Rectal smooth muscle tissue (tissue), 1 donor: ENCODE measurements around the gene BSDC1.
"Not testable (repeated sequence)": the region's sequence is repeated elsewhere in the genome, so short reads cannot be mapped to it uniquely, and the experiment has no call there.

Experiments
- H3K27ac ChIP-seq: one replicate; pipeline ENCODE4 v1.7.0; 2013; ENCODE audit warnings: low read depth, low read length, inconsistent platforms
- H3K27me3 ChIP-seq: one replicate; pipeline ENCODE4 v1.7.0; 2013; ENCODE audit warnings: low read length; ENCODE audit not compliant: control insufficient read depth, insufficient read depth
- H3K36me3 ChIP-seq: one replicate; pipeline ENCODE4 v1.7.0; 2013; ENCODE audit warnings: low read length; ENCODE audit not compliant: control insufficient read depth, insufficient read depth
- H3K4me1 ChIP-seq: one replicate; pipeline ENCODE4 v1.7.0; 2013; ENCODE audit warnings: low read length; ENCODE audit not compliant: control insufficient read depth, insufficient read depth
- H3K4me3 ChIP-seq: one replicate; pipeline ENCODE4 v1.7.0; 2013; ENCODE audit warnings: low read length
- H3K9ac ChIP-seq: one replicate; pipeline ENCODE4 v1.7.0; 2013; ENCODE audit warnings: low read length

BSDC1 gene, protein sequence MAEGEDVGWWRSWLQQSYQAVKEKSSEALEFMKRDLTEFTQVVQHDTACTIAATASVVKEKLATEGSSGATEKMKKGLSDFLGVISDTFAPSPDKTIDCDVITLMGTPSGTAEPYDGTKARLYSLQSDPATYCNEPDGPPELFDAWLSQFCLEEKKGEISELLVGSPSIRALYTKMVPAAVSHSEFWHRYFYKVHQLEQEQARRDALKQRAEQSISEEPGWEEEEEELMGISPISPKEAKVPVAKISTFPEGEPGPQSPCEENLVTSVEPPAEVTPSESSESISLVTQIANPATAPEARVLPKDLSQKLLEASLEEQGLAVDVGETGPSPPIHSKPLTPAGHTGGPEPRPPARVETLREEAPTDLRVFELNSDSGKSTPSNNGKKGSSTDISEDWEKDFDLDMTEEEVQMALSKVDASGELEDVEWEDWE

DNA sequence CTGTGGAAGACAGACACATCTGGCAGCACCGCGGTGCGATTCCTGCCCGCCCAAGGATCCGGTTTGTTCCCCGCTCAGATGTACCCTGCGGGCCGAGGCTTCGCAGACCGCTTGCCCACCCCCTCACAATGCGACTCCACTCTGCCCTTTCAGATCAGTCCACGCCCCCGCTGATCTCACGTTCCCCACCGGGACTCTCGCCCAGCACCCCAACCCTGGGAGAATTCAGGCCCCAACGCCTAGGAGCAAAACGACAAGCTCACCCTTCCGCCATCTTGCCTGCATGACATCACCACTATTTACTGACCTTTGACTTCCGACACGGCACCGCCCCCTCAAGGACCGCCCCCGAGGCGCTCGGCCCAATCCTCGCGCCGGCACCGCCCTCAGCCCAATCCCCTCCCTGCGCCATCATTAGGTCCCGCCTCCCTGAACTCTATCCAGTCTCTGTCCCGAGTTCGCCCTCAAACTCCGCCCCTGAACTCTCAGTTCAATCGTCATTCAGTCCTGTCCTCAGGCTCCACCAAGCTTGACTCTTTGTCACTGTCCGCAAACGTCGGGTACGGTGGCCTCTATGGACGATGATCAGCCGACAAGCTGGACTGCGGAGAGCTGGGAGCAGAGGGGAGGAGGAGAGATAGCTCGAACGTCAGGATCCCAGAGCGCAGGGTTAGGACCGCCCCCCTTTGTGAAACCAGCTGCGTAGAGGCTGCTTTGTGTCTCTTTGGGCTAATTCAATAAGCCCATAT lies at the start of gene BSDC1:
Gene BSDC1 (minus strand): TSS at position 301 of the 749 bp plus-strand sequence. CDS start 27 bp downstream, at position 274.
- Histone ChIP-seq H3K4me3 (peak within 1 kb of the TSS; percentile 95), H3K9ac (peak within 1 kb of the TSS; percentile 93), H3K27me3 (no peaks in the 10 kb centered on the region), H3K36me3 (peaks cover 19% of the 10 kb centered on the region), H3K4me1 (peaks cover 14% of the 10 kb centered on the region), H3K27ac (peak within 1 kb of the TSS; percentile 84)

DNA sequence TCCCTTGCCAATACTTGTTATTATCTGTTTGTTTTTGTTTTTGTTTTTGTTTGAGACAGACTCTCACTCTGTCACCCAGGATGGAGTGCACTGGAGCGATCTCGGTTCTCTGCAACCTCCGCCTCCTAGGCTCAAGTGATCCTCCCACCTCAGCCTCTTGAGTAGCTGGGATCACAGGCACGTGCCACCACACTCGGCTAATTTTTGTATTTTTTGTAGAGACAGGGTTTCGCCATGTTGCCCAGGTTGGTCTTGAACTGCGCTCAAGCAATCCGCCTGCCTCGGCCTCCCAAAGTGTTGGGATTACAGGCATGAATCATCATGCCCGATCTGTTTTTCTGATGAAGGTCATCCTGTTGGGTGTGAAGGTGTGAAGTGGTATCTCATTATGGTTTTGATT lies 47.2 kb upstream of the BSDC1 start:
- H3K36me3 ChIP-seq, H3K27me3 ChIP-seq, H3K4me3 ChIP-seq, H3K4me1 ChIP-seq, H3K9ac ChIP-seq, H3K27ac ChIP-seq: not testable (repeated sequence)

GRCh38 chr1:32438777-32439176 lies 44.5 kb upstream of the BSDC1 start:
- H3K27ac ChIP-seq, H3K36me3 ChIP-seq, H3K9ac ChIP-seq, H3K27me3 ChIP-seq, H3K4me1 ChIP-seq, H3K4me3 ChIP-seq: not testable (repeated sequence)

- H3K36me3 ChIP-seq = no peaks in the 10 kb centered on the region
- H3K4me3 ChIP-seq = no peak overlapping the region
- H3K27ac ChIP-seq = no peak overlapping the region
- no peaks in the 10 kb centered on the region for H3K4me1 ChIP-seq
- H3K9ac ChIP-seq = no peak overlapping the region
- H3K27me3 ChIP-seq = no peaks in the 10 kb centered on the region
Measured at GRCh38 chr1:32438136-32438535, 43.9 kb upstream of the BSDC1 start.

DNA sequence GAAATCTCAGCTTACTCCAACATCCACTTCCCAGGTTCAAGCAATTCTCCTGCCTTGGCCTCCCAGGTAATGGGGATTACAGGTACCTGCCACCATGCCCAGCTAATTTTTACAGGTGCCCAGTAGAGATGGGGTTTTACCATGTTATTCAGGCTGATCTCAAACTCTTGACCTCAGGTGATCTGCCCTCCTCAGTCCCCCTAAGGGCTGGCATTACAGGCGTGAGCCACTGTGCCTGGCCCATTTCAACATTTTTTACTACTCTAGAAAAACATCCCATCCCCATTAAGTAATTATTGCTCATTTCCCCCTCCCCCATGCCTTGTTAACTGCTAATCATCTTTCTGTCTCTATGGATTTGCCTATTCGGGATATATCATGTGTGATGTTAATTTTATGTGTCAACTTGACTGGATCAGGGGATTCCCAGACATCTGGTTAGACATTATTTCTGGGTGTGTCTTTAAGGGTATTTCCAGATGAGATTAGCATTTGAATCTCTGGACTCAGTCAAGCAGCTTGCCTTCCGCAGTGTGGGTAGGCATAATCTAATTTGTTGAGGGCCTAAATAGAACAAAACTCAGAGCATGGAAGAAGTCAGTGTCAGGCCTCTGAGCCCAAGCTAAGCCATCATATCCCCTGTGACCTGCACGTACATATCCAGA lies 37.6 kb upstream of the BSDC1 start:
- no peak overlapping the region for H3K27ac ChIP-seq
- no peaks in the 10 kb centered on the region for H3K27me3 ChIP-seq
- H3K9ac ChIP-seq = no peak overlapping the region
- no peaks in the 10 kb centered on the region for H3K4me1 ChIP-seq
- no peaks in the 10 kb centered on the region for H3K36me3 ChIP-seq
- no peak overlapping the region for H3K4me3 ChIP-seq

GRCh38 chr1:32427264-32427963 lies 33.2 kb upstream of the BSDC1 start:
- no peaks in the 10 kb centered on the region for H3K4me1 ChIP-seq
- H3K4me3 ChIP-seq = no peak overlapping the region
- H3K36me3 ChIP-seq = no peaks in the 10 kb centered on the region
- H3K27ac ChIP-seq = no peak overlapping the region
- no peak overlapping the region for H3K9ac ChIP-seq
- peaks cover 5% of the 10 kb centered on the region for H3K27me3 ChIP-seq

- Histone ChIP-seq H3K4me3 (peak overlapping the region; percentile 45), H3K4me1 (no peaks in the 10 kb centered on the region), H3K9ac (no peak overlapping the region), H3K27me3 (peaks cover 5% of the 10 kb centered on the region), H3K27ac (no peak overlapping the region), H3K36me3 (no peaks in the 10 kb centered on the region)
Measured at GRCh38 chr1:32426489-32427255, 32.4 kb upstream of the BSDC1 start.

DNA sequence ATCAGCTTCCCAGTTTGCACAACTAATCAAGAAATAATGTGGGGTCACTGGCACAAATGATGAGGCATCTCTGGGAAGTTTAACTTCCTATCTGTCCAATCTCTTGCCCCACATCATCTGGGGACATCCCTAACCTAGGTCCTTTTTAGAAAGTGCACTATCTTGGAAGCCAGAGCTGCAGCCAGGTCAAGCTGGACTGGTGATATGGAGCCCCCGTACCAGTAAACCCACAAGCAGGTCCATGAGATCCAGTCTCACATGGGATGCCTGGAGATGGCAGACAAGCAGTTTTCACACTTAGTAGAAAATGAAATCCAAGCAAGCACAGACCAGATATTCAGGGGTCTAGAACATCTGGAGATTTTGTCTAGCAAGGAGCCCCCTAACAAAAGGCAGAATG lies 27.5 kb upstream of the BSDC1 start:
- no peak overlapping the region for H3K27ac ChIP-seq
- H3K36me3 ChIP-seq = no peaks in the 10 kb centered on the region
- no peaks in the 10 kb centered on the region for H3K4me1 ChIP-seq
- peaks cover 4% of the 10 kb centered on the region for H3K27me3 ChIP-seq
- H3K4me3 ChIP-seq = no peak overlapping the region
- H3K9ac ChIP-seq = no peak overlapping the region

DNA sequence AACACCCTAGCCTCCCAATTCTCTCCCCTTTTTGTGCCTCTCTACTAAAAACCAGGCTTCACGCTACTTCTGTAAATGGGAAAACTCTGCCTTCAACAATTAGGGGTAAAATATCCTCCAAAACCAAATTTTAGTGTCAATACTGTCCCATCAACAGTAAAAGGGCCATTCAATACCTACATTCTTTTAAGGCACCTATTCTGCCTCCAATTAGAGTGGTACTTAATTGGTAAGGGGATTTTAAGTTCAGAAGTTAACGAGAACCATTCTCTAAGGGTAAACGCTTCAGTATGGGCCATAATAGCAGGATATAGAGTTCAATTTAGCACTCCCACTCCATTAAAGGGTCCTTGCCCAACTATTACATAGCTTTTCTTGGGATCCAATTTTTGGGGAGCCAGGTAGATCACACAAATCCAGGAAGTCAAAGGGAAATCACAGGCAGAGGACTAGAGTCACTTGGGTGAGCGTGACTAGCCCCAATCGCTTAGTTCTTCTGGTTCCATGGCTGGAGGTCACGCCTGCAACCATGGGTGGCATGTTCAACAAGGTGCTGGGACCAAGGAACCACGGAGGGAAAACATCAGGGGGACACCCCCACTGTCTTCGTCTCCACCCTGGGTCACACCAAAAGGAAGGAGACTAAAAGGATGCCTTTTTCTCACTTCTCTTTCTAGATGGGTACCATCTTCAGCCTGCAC lies 20.1 kb upstream of the BSDC1 start:
- Histone ChIP-seq H3K27ac (no peak overlapping the region), H3K36me3 (no peaks in the 10 kb centered on the region), H3K9ac (no peak overlapping the region), H3K4me3 (no peak overlapping the region), H3K27me3 (no peaks in the 10 kb centered on the region), H3K4me1 (no peaks in the 10 kb centered on the region)

DNA sequence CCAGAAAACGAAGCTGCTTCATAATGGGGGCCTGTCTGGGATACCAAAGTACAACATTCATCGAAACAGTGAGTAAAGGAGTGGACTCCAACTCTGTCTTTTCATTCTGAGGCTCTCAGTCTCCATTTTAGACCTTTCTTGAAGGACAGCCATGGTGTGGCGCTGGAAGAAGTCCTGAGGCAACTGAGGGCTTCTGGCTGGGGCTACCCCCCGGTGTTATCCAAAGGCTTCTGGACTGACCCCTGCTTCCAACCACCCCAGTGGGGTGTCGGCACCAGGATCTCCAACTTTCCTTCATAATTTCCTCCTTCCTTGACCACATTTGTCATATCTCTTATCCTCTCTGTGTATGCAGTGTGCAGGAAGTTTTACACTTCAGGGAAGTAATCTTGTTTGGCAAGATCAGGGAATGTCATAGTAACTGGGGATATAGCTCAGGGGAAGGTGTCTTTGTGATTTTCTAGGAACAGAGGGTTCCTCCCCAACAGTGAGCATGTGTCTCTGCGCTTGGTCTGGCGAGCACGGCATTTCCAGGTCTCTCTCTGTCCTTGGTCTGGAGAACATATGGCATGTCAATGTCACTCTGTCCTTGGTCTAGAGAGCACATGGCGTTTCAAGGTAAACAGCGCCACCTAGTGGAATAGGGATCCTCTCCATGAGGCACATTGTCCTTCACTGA lies 19.4 kb upstream of the BSDC1 start:
- Histone ChIP-seq H3K4me3 (no peak overlapping the region), H3K36me3 (no peaks in the 10 kb centered on the region), H3K4me1 (no peaks in the 10 kb centered on the region), H3K9ac (no peak overlapping the region), H3K27ac (no peak overlapping the region), H3K27me3 (no peaks in the 10 kb centered on the region)

DNA sequence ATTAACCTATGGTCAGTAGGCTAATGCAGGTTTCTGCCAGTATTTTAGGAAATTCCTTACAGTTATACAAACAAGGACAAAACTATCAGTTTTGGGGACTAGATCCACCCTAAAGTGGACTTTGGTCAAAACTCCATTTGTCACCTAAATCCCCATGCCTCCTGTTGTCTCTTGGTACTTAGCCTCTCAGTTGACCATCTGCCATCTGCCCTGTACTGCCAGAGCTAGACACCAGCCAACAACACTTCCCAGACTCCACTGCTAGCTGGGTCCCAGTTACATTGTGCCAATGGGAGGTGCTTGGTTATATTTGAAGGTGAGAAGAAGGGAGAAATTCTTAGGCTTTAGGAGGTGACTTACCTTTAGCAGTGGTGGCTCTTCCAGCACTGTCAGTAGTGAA lies 17.0 kb upstream of the BSDC1 start:
- Histone ChIP-seq H3K36me3 (no peaks in the 10 kb centered on the region), H3K9ac (no peak overlapping the region), H3K4me1 (no peaks in the 10 kb centered on the region), H3K4me3 (no peak overlapping the region), H3K27ac (no peak overlapping the region), H3K27me3 (no peaks in the 10 kb centered on the region)
